Psoas muscle (tissue), 8 donors: ENCODE results near the gene APRT. TPM values are rescaled to one million over a fixed set of nuclear protein-coding genes. Genes with fewer than 3 reads are reported as not detected.

Experiments
- ATAC-seq, 4 donors: fragments of 200-7000 bp; cut with Tn5 transposase; one replicate each; pipeline ENCODE4 v1.9.1; 2020; ENCODE audit warnings: moderate library complexity in 3 of 4, mild to moderate bottlenecking in 2 of 4
- DNase-seq, 2 donors: peaks; one replicate each; pipeline ENCODE4 v3.0.0-alpha.2; 2020
- H3K27ac ChIP-seq: fragments of 200-600 bp; one replicate; pipeline ENCODE4 v1.8.0; 2022
- H3K27me3 ChIP-seq, 3 donors: fragments of 200-600 bp in 1 of 3; one replicate each; pipeline versions ENCODE4 v1.6.1 to v1.8.0; 2013 to 2022; ENCODE audit warnings: low read length in 2 of 3, mild to moderate bottlenecking in 2 of 3, moderate library complexity in 1 of 3; ENCODE audit not compliant: insufficient read depth in 3 of 3
- H3K36me3 ChIP-seq, 2 donors: fragments of 200-600 bp in 1 of 2; one replicate each; pipeline versions ENCODE4 v1.6.1 to v1.8.0; 2013 to 2022; ENCODE audit warnings: low read depth in 1 of 2, mild to moderate bottlenecking in 1 of 2, moderate library complexity in 1 of 2; ENCODE audit not compliant: insufficient read depth in 1 of 2
- H3K4me1 ChIP-seq: fragments of 200-600 bp; one replicate; pipeline ENCODE4 v1.8.0; 2022
- H3K4me3 ChIP-seq: fragments of 200-600 bp; one replicate; pipeline ENCODE4 v1.8.0; 2022; ENCODE audit warnings: mild to moderate bottlenecking
- H3K9me3 ChIP-seq: fragments of 200-600 bp; one replicate; pipeline ENCODE4 v1.8.0; 2022
- WGBS, 3 donors: extraction: QIAGEN DNeasy Blood & Tissue Kit; methylation state at CpG; one replicate each; pipeline versions ENCODE4 v1.1.6 to v1.1.7; 2013; 5-methylcytosine and 5-hydroxymethylcytosine counted together
- intact Hi-C, 2 donors: fragments of 100-400 bp; cut with DNase I; formaldehyde crosslinking; loops; one replicate each; pipeline versions ENCODE4 v1.11.0 to v1.14.2; 2022
- polyA plus RNA-seq, 3 donors: library from polyadenylated mRNA; stranded (reverse); fragments of 200-250 nt; gene quantifications; one replicate each; pipeline ENCODE4 v1.2.3, GENCODE V29; 2013
- total RNA-seq, 4 donors: library from RNA; stranded (reverse); fragmentation: NEBNext Ultra II Directional in 2 of 4; extraction: Animal tissue kit (Norgen Biotek cat#: 25700) in 2 of 4; gene quantifications; one replicate each; pipeline versions ENCODE4 v1.2.1 to v1.2.4, GENCODE V29; 2021 to 2023
- TF ChIP-seq, protein P1 (sequence below): fragments of 200-600 bp; IDR thresholded peaks from one replicate; pipeline ENCODE4 v1.8.0; 2022; ENCODE audit warnings: antibody characterized with exemption
- donor health status: healthy with polysubstance abuse.
- donor health status: DM: no; HTN: no; CAD: no; lungs with moderate emphysema.
- donor health status: Bipolar disorder and iron deficiency.
- donor health status: healthy.
- donor health status: DM: yes; HTN: yes; CAD: no.
- donor health status: DM: no; HTN: no; CAD: no.
- donor health status: DM: no; HTN: no; CAD: no.
- donor health status: DM: yes; HTN: yes; CAD: no.

The APRT gene
- total and polyA plus RNA-seq, 7 donors = 32.8 to 165 (median 61.5) TPM

GRCh38 chr16:88761143-88761534 lies 50.6 kb downstream of the APRT start:
- 86 to 97% (median 92%) methylated on average over 11 of the region's 11 CpGs for WGBS, 3 donors
- no peaks in the 10 kb centered on the region for H3K4me1 ChIP-seq
- DNase-seq (no peak), ATAC-seq (no peak)
- H3K27me3 ChIP-seq = peaks cover 0 to 8% (median 7%) of the 10 kb centered on the region in 3 donors
- no peak overlapping the region for H3K4me3 ChIP-seq
- H3K27ac ChIP-seq = no peak overlapping the region
- TF ChIP-seq, protein P1, sequence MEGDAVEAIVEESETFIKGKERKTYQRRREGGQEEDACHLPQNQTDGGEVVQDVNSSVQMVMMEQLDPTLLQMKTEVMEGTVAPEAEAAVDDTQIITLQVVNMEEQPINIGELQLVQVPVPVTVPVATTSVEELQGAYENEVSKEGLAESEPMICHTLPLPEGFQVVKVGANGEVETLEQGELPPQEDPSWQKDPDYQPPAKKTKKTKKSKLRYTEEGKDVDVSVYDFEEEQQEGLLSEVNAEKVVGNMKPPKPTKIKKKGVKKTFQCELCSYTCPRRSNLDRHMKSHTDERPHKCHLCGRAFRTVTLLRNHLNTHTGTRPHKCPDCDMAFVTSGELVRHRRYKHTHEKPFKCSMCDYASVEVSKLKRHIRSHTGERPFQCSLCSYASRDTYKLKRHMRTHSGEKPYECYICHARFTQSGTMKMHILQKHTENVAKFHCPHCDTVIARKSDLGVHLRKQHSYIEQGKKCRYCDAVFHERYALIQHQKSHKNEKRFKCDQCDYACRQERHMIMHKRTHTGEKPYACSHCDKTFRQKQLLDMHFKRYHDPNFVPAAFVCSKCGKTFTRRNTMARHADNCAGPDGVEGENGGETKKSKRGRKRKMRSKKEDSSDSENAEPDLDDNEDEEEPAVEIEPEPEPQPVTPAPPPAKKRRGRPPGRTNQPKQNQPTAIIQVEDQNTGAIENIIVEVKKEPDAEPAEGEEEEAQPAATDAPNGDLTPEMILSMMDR = no peak
- no peaks in the 10 kb centered on the region for H3K9me3 ChIP-seq
- intact Hi-C loops = no loop called here
- no peaks in the 10 kb centered on the region for H3K36me3 ChIP-seq

- H3K4me1 ChIP-seq = no peaks in the 10 kb centered on the region
- no peak overlapping the region for H3K4me3 ChIP-seq
- peaks cover 0 to 12% (median 8%) of the 10 kb centered on the region in 3 donors for H3K27me3 ChIP-seq
- TF ChIP-seq, protein P1 = no peak
- DNase-seq (no peak), ATAC-seq (no peak)
- no peak overlapping the region for H3K27ac ChIP-seq
- H3K36me3 ChIP-seq = no peaks in the 10 kb centered on the region
- no peaks in the 10 kb centered on the region for H3K9me3 ChIP-seq
- WGBS, 3 donors = 75 to 78% (median 78%) methylated on average over 23 to 24 of the region's 24 CpGs
- intact Hi-C loops = no loop called here
These were observed 51.1 kb downstream of the APRT start for GRCh38 chr16:88760424-88761142.

DNA sequence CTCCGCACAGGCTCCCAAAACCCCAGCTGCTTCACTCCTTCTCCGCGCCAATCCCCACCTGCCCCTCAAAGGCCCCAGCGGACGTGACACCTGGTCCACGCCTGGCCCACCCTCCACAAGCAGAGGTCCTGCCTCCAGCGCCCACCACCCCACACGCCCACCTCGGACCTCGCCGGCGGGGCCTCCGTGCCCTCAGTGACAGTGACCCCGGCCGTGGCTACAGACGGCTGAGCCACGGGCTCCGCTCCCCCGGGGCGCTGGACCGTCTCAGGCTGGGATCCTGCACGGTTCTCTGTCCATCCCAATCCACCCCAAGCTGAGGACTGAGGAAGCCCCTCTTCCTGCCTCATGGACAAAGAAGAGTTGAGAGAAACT lies 51.8 kb downstream of the APRT start:
- DNase-seq = no peak
- peaks cover 0 to 12% (median 8%) of the 10 kb centered on the region in 3 donors for H3K27me3 ChIP-seq
- H3K4me1 ChIP-seq = no peaks in the 10 kb centered on the region
- TF ChIP-seq, protein P1 = no peak
- H3K36me3 ChIP-seq = no peaks in the 10 kb centered on the region
- no peak overlapping the region for H3K27ac ChIP-seq
- intact Hi-C loops = no loop called here
- 82 to 87% (median 84%) methylated on average over 20 to 22 of the region's 22 CpGs for WGBS, 3 donors
- no peaks in the 10 kb centered on the region for H3K9me3 ChIP-seq
- H3K4me3 ChIP-seq = no peak overlapping the region
- no peak for ATAC-seq

Other genes with a start within 250 kb of the APRT start
- 10 to 100 TPM; 24.8 to 30.5 (median 26.9) TPM for gene ZC3H18, start 241.5 kb downstream of the APRT start, total RNA-seq
- 10 to 100 TPM; 19.9 to 36.0 (median 32.0) TPM for gene ZC3H18, start 241.5 kb downstream of the APRT start, polyA plus RNA-seq
- not detected for gene IL17C, start 173.4 kb downstream of the APRT start, total RNA-seq
- not detected for gene IL17C, start 173.4 kb downstream of the APRT start, polyA plus RNA-seq
- gene CYBA, start 160.9 kb downstream of the APRT start, total RNA-seq = 10 to 100 TPM; 17.1 to 20.2 (median 19.2) TPM
- 10 to 100 TPM in 2 of 3 donors, 1 to 10 TPM in 1; 9.1 to 28.0 (median 24.0) TPM for gene CYBA, start 160.9 kb downstream of the APRT start, polyA plus RNA-seq
- 10 to 100 TPM; 11.7 to 26.8 (median 16.1) TPM for gene MVD, start 148.8 kb downstream of the APRT start, total RNA-seq
- gene MVD, start 148.8 kb downstream of the APRT start, polyA plus RNA-seq = 10 to 100 TPM; 13.7 to 19.2 (median 15.9) TPM
- gene SNAI3, start 125.4 kb downstream of the APRT start, total RNA-seq = 1 to 10 TPM; 1.5 to 8.5 (median 4.0) TPM
- gene SNAI3, start 125.4 kb downstream of the APRT start, polyA plus RNA-seq = 1 to 10 TPM; 1.2 to 5.3 (median 3.0) TPM
- 10 to 100 TPM; 13.4 to 22.9 (median 15.7) TPM for gene RNF166, start 105.5 kb downstream of the APRT start, total RNA-seq
- 10 to 100 TPM; 10.1 to 14.9 (median 12.1) TPM for gene RNF166, start 105.5 kb downstream of the APRT start, polyA plus RNA-seq
- gene CTU2, start 105.4 kb downstream of the APRT start, total RNA-seq = 10 to 100 TPM; 12.4 to 24.1 (median 19.6) TPM
- 10 to 100 TPM; 20.2 to 24.1 (median 21.9) TPM for gene CTU2, start 105.4 kb downstream of the APRT start, polyA plus RNA-seq
- gene PIEZO1, start 26.7 kb downstream of the APRT start, total RNA-seq = 10 to 100 TPM in 2 of 4 donors, 1 to 10 TPM in 2; 8.8 to 12.6 (median 10.9) TPM
- gene PIEZO1, start 26.7 kb downstream of the APRT start, polyA plus RNA-seq = 10 to 100 TPM in 2 of 3 donors, 1 to 10 TPM in 1; 7.2 to 26.8 (median 10.2) TPM
- under 1 TPM in 3 of 4 donors, not detected in 1; 0.17 to 0.59 (median 0.25) TPM for gene CDT1, start 8.1 kb downstream of the APRT start, total RNA-seq
- gene CDT1, start 8.1 kb downstream of the APRT start, polyA plus RNA-seq = under 1 TPM; 0.03 to 0.13 (median 0.04) TPM
- 10 to 100 TPM in 2 of 4 donors, 1 to 10 TPM in 2; 4.8 to 10.4 (median 9.7) TPM for gene GALNS, start 45.0 kb upstream of the APRT start, total RNA-seq
- 10 to 100 TPM in 2 of 3 donors, 1 to 10 TPM in 1; 9.0 to 15.4 (median 12.3) TPM for gene GALNS, start 45.0 kb upstream of the APRT start, polyA plus RNA-seq
- gene TRAPPC2L, start 45.2 kb upstream of the APRT start, total RNA-seq = 10 to 100 TPM; 38.6 to 42.6 (median 38.7) TPM
- 10 to 100 TPM; 23.9 to 30.7 (median 28.5) TPM for gene TRAPPC2L, start 45.2 kb upstream of the APRT start, polyA plus RNA-seq
- gene PABPN1L, start 54.7 kb upstream of the APRT start, total RNA-seq = not detected
- gene PABPN1L, start 54.7 kb upstream of the APRT start, polyA plus RNA-seq = not detected
- gene CBFA2T3, start 165.3 kb upstream of the APRT start, total RNA-seq = 10 to 100 TPM in 1 of 4 donors, 1 to 10 TPM in 3; 4.7 to 15.0 (median 6.7) TPM
- gene CBFA2T3, start 165.3 kb upstream of the APRT start, polyA plus RNA-seq = 1 to 10 TPM; 2.6 to 6.0 (median 3.4) TPM